GM23248 (cell line): ENCODE measurements around the gene AK8. TPM values are rescaled to one million over a fixed set of nuclear protein-coding genes. Genes with fewer than 3 reads are reported as not detected.

Experiments used
- DNase-seq: peaks from one replicate; pipeline ENCODE4 v3.0.0-alpha.2; 2015
- H2AFZ ChIP-seq: fragments of 200-600 bp; sonication (generic); 2 replicates; pipeline ENCODE4 v1.6.1; 2016; ENCODE audit warnings: antibody characterized with exemption
- H3F3A ChIP-seq: fragments of 200-600 bp; sonication (generic); 2 replicates; pipeline ENCODE4 v1.6.1; 2016; ENCODE audit warnings: mild to moderate bottlenecking, antibody characterized with exemption, mixed run types; ENCODE audit not compliant: insufficient read depth
- H3K27ac ChIP-seq: fragments of 200-600 bp; sonication (generic); 2 replicates; pipeline ENCODE4 v1.5.1; 2016; ENCODE audit warnings: mild to moderate bottlenecking
- H3K27me3 ChIP-seq: fragments of 200-600 bp; sonication (generic); replicated peaks from 2 replicates; pipeline ENCODE4 v1.6.1; 2016; ENCODE audit warnings: mild to moderate bottlenecking; ENCODE audit not compliant: insufficient read depth
- H3K36me3 ChIP-seq: fragments of 200-600 bp; sonication (generic); 2 replicates; pipeline ENCODE4 v1.6.1; 2016; ENCODE audit warnings: low read depth, mild to moderate bottlenecking
- H3K4me1 ChIP-seq: fragments of 200-600 bp; sonication (generic); 2 replicates; pipeline ENCODE4 v1.6.1; 2016; ENCODE audit warnings: mild to moderate bottlenecking; ENCODE audit not compliant: insufficient read depth
- H3K4me2 ChIP-seq: fragments of 200-600 bp; sonication (generic); one replicate; pipeline ENCODE4 v1.6.1; 2016; ENCODE audit warnings: mild to moderate bottlenecking; ENCODE audit not compliant: unreplicated experiment
- H3K4me3 ChIP-seq: fragments of 200-600 bp; sonication (generic); 2 replicates; pipeline ENCODE4 v1.5.1; 2016; ENCODE audit warnings: mild to moderate bottlenecking
- H3K79me2 ChIP-seq: fragments of 200-600 bp; sonication (generic); 2 replicates; pipeline ENCODE4 v1.6.1; 2016; ENCODE audit warnings: mild to moderate bottlenecking; ENCODE audit not compliant: insufficient read depth
- H3K9ac ChIP-seq: fragments of 200-600 bp; sonication (generic); 2 replicates; pipeline ENCODE4 v1.6.1; 2016; ENCODE audit warnings: mild to moderate bottlenecking
- H3K9me2 ChIP-seq: fragments of 200-600 bp; sonication (generic); 2 replicates; pipeline ENCODE4 v1.6.1; 2016; ENCODE audit warnings: mixed run types, mild to moderate bottlenecking, moderate library complexity; ENCODE audit not compliant: insufficient read depth
- H3K9me3 ChIP-seq: fragments of 200-600 bp; sonication (generic); one replicate; pipeline ENCODE4 v1.6.1; 2017; ENCODE audit warnings: low read depth
- H4K20me1 ChIP-seq: fragments of 200-600 bp; sonication (generic); 2 replicates; pipeline ENCODE4 v1.6.0; 2016; ENCODE audit not compliant: insufficient read depth
- EZH2 ChIP-seq: fragments of 200-600 bp; sonication (generic); IDR thresholded peaks from 2 replicates; pipeline ENCODE4 v1.6.1; 2018; ENCODE audit warnings: antibody characterized with exemption, mild to moderate bottlenecking; ENCODE audit not compliant: insufficient read depth, poor library complexity, severe bottlenecking
- EZH2phosphoT487 ChIP-seq: fragments of 200-600 bp; sonication (generic); IDR thresholded peaks from 2 replicates; pipeline ENCODE4 v1.6.1; 2018; ENCODE audit warnings: antibody characterized with exemption, moderate library complexity, mild to moderate bottlenecking, low read depth; ENCODE audit not compliant: insufficient read depth
- WGBS, 2 experiments: methylation state at CpG; one replicate each; pipeline ENCODE4 v1.1.6; 2015 to 2017; ENCODE audit warnings: low lambda C conversion rate in 2 of 2, low coverage in 1 of 2; ENCODE audit errors: missing lambda C conversion rate in 2 of 2; 5-methylcytosine and 5-hydroxymethylcytosine counted together
- in situ Hi-C: fragments of 300-500 bp; cut with MboI; formaldehyde crosslinking; loops from 2 replicates; pipeline ENCODE4 v1.15.0; 2020
- polyA plus RNA-seq: library from polyadenylated mRNA; unstranded; fragments of >200 nt; fragmentation: Nextera tagmentation; extraction: Ambion mirVana; gene quantifications from 2 replicates; pipeline ENCODE4 v1.2.1, GENCODE V29; 2016
- total RNA-seq: library from RNA; depleted of rRNA; stranded (reverse); fragments of >200 nt; shearing (Covaris generic); gene quantifications from 2 replicates; pipeline ENCODE4 v1.2.3, GENCODE V29; 2014

Gene AK8
- total and polyA plus RNA-seq, 2 experiments from 2014 or later, result 0.32 to 0.89 TPM

- H3K4me3 ChIP-seq, result peak overlapping the region; percentile 97
- H3K27ac ChIP-seq, result no peak overlapping the region
- no peaks in the 10 kb centered on the region for H3K9me2 ChIP-seq
- H3K27me3 ChIP-seq, result no peaks in the 10 kb centered on the region
- TF ChIP-seq EZH2phosphoT487 (no peak), EZH2 (no peak)
- DNase-seq, result no peak
- 31 to 32% methylated on average over 14 of the region's 14 CpGs for WGBS, 2 experiments
- H3K36me3 ChIP-seq, result no peaks in the 10 kb centered on the region
- H2AFZ ChIP-seq, result peak overlapping the region; percentile 94
- peak overlapping the region; percentile 91 for H3K4me2 ChIP-seq
- no peaks in the 10 kb centered on the region for H3K4me1 ChIP-seq
- H3K9me3 ChIP-seq, result no peaks in the 10 kb centered on the region
- peaks cover 12% of the 10 kb centered on the region; the same call in 1 of the 2 replicates for H3F3A ChIP-seq
- in situ Hi-C loops, result no loop called here
- H4K20me1 ChIP-seq, result no peaks in the 10 kb centered on the region
- H3K79me2 ChIP-seq, result no peaks in the 10 kb centered on the region
- H3K9ac ChIP-seq, result peak overlapping the region; percentile 98
Measured at GRCh38 chr9:132877458-132877823, 643 bp downstream of the AK8 start.

DNA sequence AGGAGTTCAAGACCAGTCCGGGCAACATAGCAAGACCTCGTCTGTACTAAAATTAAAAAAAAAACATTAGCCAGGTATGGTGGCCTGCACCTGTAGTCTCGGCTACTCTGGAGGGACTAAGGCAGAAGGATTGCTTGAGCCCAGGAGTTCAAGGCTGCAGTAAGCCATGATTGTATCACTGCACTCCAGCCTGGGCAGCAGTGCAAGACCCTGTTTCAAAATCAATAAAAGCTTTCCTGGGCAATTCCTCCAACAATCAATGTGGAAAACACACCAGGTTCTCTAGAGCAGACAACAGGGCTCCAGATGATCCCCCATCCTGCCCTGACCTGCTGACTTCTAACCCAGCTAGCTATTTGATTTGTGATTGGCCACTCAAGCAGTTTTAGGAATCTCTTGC, 1.2 kb downstream of the AK8 start:
- Histone ChIP-seq H3F3A (peaks cover 12% of the 10 kb centered on the region; the same call in 1 of the 2 replicates), H3K9ac (no peak overlapping the region), H3K27me3 (no peaks in the 10 kb centered on the region), H3K4me3 (no peak overlapping the region), H2AFZ (no peak overlapping the region; the same call in 1 of the 2 replicates), H3K9me2 (no peaks in the 10 kb centered on the region), H3K9me3 (no peaks in the 10 kb centered on the region), H3K4me2 (no peak overlapping the region), H4K20me1 (no peaks in the 10 kb centered on the region), H3K36me3 (no peaks in the 10 kb centered on the region), H3K4me1 (no peaks in the 10 kb centered on the region), H3K79me2 (no peaks in the 10 kb centered on the region), H3K27ac (no peak overlapping the region)
- DNase-seq, result no peak
- 35 to 38% methylated on average over 3 of the region's 3 CpGs for WGBS, 2 experiments
- TF ChIP-seq EZH2phosphoT487 (no peak), EZH2 (no peak)
- in situ Hi-C loops, result no loop called here

GRCh38 chr9:132875159-132875558, 2.9 kb downstream of the AK8 start:
- in situ Hi-C loops, result no loop called here
- Histone ChIP-seq H3K36me3 (no peaks in the 10 kb centered on the region), H2AFZ (no peak overlapping the region), H3K27ac (no peak overlapping the region), H3K4me1 (no peaks in the 10 kb centered on the region), H3K79me2 (no peaks in the 10 kb centered on the region), H3K9me2 (no peaks in the 10 kb centered on the region), H3K4me2 (no peak overlapping the region), H3K4me3 (no peak overlapping the region), H4K20me1 (no peaks in the 10 kb centered on the region), H3F3A (peaks cover 10% of the 10 kb centered on the region; the same call in 1 of the 2 replicates), H3K27me3 (no peaks in the 10 kb centered on the region), H3K9me3 (no peaks in the 10 kb centered on the region), H3K9ac (no peak overlapping the region)
- TF ChIP-seq EZH2phosphoT487 (no peak), EZH2 (no peak)
- DNase-seq, result no peak
- WGBS, 2 experiments, result 39 to 44% methylated on average over 4 to 5 of the region's 5 CpGs

DNA sequence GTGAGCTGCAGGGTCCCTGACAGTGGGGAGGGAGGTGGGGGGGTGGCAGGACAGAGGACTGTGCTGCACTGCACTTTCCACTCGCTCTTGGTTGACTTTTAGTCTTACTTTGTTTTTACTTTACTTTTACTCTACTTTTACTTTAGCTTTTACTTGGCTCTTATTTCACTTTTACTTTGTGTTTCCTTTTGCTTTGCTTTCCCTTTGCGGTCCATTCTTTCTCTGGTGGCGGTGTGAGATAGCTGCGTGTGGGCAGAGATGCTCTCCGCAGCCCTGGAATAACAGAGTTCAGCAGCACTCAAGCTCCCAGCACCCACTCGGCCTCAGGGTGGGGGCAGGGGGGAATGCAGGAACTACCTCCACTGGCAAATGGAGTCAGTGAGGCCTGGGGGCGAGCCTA, 4.7 kb downstream of the AK8 start:
- Histone ChIP-seq H3K36me3 (no peaks in the 10 kb centered on the region), H3K4me3 (no peak overlapping the region), H3K27ac (no peak overlapping the region), H2AFZ (no peak overlapping the region), H4K20me1 (no peaks in the 10 kb centered on the region), H3K79me2 (no peaks in the 10 kb centered on the region), H3K4me1 (no peaks in the 10 kb centered on the region), H3K27me3 (no peaks in the 10 kb centered on the region), H3K9me2 (no peaks in the 10 kb centered on the region), H3F3A (no peaks in the 10 kb centered on the region), H3K9ac (no peak overlapping the region), H3K9me3 (no peaks in the 10 kb centered on the region), H3K4me2 (no peak overlapping the region)
- in situ Hi-C loops, result no loop called here
- TF ChIP-seq EZH2phosphoT487 (no peak), EZH2 (no peak)
- no peak for DNase-seq
- WGBS, 2 experiments, result 69 to 71% methylated on average over 7 of the region's 7 CpGs

- no peaks in the 10 kb centered on the region for H3K9me2 ChIP-seq
- H3K4me1 ChIP-seq, result no peaks in the 10 kb centered on the region
- H3K9ac ChIP-seq, result no peak overlapping the region
- H3F3A ChIP-seq, result no peaks in the 10 kb centered on the region
- H3K4me3 ChIP-seq, result no peak overlapping the region
- DNase-seq, result no peak
- no peaks in the 10 kb centered on the region for H4K20me1 ChIP-seq
- 80% methylated on average over 9 of the region's 9 CpGs for WGBS, 2 experiments
- H3K79me2 ChIP-seq, result no peaks in the 10 kb centered on the region
- no peaks in the 10 kb centered on the region for H3K36me3 ChIP-seq
- H3K27ac ChIP-seq, result no peak overlapping the region
- H3K4me2 ChIP-seq, result no peak overlapping the region
- no peaks in the 10 kb centered on the region for H3K27me3 ChIP-seq
- in situ Hi-C loops, result no loop called here
- TF ChIP-seq EZH2phosphoT487 (no peak), EZH2 (no peak)
- H2AFZ ChIP-seq, result no peak overlapping the region
- H3K9me3 ChIP-seq, result no peaks in the 10 kb centered on the region
Measured at GRCh38 chr9:132869266-132869665, 8.8 kb downstream of the AK8 start.
